NT2/D1 (cell line): Measurements from ENCODE around the gene TACC3.

ENCODE experiments used
- DNase-seq: peaks from one replicate; pipeline ENCODE4 v3.0.0-alpha.2; 2011; ENCODE audit warnings: low read depth, low spot score
- H3K27me3 ChIP-seq: 2 replicates; pipeline ENCODE4 v1.6.0; 2011; ENCODE audit warnings: mild to moderate bottlenecking; ENCODE audit not compliant: insufficient read length, insufficient read depth
- H3K36me3 ChIP-seq: 2 replicates; pipeline ENCODE4 v1.6.1; 2011; ENCODE audit warnings: mild to moderate bottlenecking, low read length, mixed read lengths; ENCODE audit not compliant: insufficient read depth, insufficient read length
- H3K4me1 ChIP-seq: 2 replicates; pipeline ENCODE4 v1.5.1; 2011; ENCODE audit not compliant: insufficient read depth, insufficient read length
- H3K4me3 ChIP-seq: 2 replicates; pipeline ENCODE4 v1.5.1; 2011; ENCODE audit warnings: low read depth; ENCODE audit not compliant: insufficient read length
- H3K9ac ChIP-seq: 2 replicates; pipeline ENCODE4 v1.6.0; 2011; ENCODE audit warnings: low read depth; ENCODE audit not compliant: insufficient read length
- H3K9me3 ChIP-seq: 2 replicates; pipeline ENCODE4 v1.5.1; 2011; ENCODE audit warnings: mild to moderate bottlenecking, low read length; ENCODE audit not compliant: insufficient read depth
- SUZ12 ChIP-seq: IDR thresholded peaks from 2 replicates; pipeline ENCODE4 v1.6.1; 2011; ENCODE audit not compliant: insufficient read length, insufficient read depth; ENCODE audit errors: extremely low read depth
- YY1 ChIP-seq: IDR thresholded peaks from 2 replicates; pipeline ENCODE4 v1.6.1; 2011; ENCODE audit not compliant: insufficient read length, insufficient read depth
- ZNF274 ChIP-seq: IDR thresholded peaks from 2 replicates; pipeline ENCODE4 v1.6.1; 2011; ENCODE audit warnings: mild to moderate bottlenecking, low read depth, low read length

The TACC3 gene

DNA sequence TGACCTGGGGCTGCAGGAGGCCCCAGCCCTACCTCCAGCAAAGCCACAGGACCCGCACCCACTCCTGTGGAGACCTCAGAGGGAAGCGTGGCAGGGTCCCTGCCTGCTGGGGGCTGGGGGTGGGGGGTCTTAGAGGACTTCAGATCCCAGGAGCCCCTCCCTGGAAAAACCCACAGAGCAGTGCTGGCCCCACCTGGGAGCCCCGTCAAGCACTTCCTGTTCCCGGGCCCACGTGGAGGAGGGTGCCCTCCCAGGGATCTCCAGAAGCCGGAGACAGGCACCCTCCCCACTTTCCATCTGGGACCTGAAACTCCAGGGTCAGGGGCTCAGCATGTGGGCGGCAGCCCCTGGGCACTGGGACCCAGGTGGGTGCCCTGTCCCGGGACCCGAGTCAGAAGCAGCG lies 32.0 kb downstream of the TACC3 start:
- DNase-seq, result no peak
- no peak overlapping the region for H3K9ac ChIP-seq
- peaks cover 52% of the 10 kb centered on the region for H3K4me1 ChIP-seq
- H3K4me3 ChIP-seq, result no peak overlapping the region
- H3K27me3 ChIP-seq, result no peaks in the 10 kb centered on the region
- TF ChIP-seq SUZ12 (no peak), ZNF274 (no peak), YY1 (no peak)
- H3K36me3 ChIP-seq, result no peaks in the 10 kb centered on the region
- no peaks in the 10 kb centered on the region for H3K9me3 ChIP-seq

DNA sequence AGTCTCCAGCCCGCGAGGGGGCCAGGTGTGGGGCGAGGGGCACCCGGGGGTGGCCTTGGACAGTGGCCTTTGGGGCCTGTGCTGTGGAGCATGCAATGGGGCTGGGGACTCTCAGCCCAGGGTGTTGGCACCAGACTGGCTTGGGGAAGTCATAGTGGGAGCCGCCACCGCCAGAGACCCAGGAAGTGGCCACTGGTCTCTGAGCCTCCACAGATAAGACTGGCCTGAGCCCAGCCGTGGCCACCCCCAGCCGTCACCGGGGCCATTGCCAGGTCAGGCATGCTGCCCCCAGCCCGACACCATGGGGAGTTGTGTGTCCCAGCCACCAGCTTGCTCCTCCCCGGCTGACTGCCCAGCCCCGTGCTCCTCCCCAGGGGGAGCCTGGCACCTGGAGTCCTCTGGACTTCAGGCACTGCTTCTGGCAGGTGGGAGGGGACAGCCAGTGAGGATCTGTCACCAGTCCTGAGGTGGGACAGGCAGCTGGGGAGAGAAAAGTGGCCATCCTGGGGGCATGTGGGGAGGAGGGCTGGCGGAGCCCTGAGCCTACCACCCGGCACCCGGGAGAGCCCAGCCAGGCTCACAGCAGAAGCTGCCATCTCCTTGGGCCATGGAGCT lies 32.5 kb downstream of the TACC3 start:
- Histone ChIP-seq H3K9ac (no peak overlapping the region), H3K9me3 (no peaks in the 10 kb centered on the region), H3K27me3 (no peaks in the 10 kb centered on the region), H3K4me3 (no peak overlapping the region), H3K4me1 (peaks cover 54% of the 10 kb centered on the region), H3K36me3 (no peaks in the 10 kb centered on the region)
- TF ChIP-seq SUZ12 (no peak), YY1 (no peak), ZNF274 (no peak)
- DNase-seq, result no peak

DNA sequence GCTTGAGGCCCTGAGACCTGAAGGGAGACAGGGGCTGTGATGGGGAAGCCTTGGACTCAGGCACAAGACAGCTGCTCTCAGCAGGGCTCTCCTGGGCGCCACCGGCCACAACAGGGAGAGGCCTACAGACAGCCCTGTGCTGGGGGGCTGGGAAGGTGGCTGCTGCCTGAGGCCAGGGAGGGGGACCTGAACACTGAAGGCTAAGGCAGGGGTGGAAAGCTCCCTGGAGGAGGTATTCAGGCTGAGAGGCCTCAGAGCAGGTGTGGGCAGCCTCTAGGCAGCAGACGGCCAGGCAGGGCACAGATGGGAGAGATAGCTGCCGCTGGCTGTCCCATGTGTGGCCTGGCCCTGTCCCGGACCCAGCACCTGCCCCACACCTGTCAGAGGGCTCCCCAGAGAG lies 33.0 kb downstream of the TACC3 start:
- Histone ChIP-seq H3K4me3 (no peak overlapping the region), H3K27me3 (no peaks in the 10 kb centered on the region), H3K4me1 (peaks cover 55% of the 10 kb centered on the region), H3K9me3 (no peaks in the 10 kb centered on the region), H3K9ac (peak overlapping the region; percentile 61), H3K36me3 (no peaks in the 10 kb centered on the region)
- TF ChIP-seq SUZ12 (no peak), YY1 (no peak), ZNF274 (no peak)
- no peak for DNase-seq

DNA sequence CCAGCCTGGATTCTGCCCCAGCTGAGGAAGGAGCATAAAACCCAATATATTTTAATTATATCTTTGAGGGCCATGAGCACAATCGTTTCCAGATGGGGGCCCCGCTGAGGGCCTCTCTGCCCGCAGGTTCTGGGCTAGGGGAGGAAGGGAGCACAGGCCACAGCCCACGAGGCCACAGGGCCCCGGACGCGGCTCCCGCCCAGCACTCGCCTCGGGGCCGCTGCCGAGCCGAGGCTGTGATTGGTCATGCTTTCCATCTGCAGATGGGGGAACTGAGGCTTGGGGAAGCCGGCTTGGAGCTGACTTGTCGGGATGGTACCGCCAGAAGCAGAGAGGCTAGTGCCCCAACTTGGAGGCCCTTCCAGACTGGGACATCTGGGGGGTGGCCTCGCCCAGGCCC lies 34.0 kb downstream of the TACC3 start:
- no peaks in the 10 kb centered on the region for H3K27me3 ChIP-seq
- no peak overlapping the region for H3K4me3 ChIP-seq
- TF ChIP-seq ZNF274, result no peak
- TF ChIP-seq YY1, result no peak
- no peak for TF ChIP-seq SUZ12
- H3K9ac ChIP-seq, result no peak overlapping the region
- H3K36me3 ChIP-seq, result no peaks in the 10 kb centered on the region
- no peak for DNase-seq
- peaks cover 57% of the 10 kb centered on the region for H3K4me1 ChIP-seq
- no peaks in the 10 kb centered on the region for H3K9me3 ChIP-seq

DNA sequence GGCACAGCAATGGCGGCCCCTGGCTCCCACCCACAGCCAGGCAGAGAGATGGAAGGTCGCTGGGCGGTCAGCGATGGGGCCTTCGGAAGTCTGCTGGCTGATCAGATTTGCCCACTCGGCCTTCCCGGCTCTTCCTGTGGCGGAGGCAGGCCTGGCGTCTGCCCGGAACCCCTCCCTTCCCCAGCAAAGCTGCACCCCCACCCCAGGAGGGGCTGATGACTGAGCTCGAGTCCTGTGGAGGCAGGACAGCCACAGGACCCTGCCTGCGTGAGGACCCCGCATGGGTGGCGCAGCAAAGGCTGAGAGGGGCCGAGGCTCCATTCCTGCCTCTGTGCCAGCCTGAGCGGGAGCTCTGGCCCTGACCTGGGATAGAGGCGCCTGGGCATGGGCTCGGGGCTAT lies 34.8 kb downstream of the TACC3 start:
- DNase-seq, result no peak
- Histone ChIP-seq H3K4me1 (peaks cover 56% of the 10 kb centered on the region), H3K9me3 (no peaks in the 10 kb centered on the region), H3K36me3 (no peaks in the 10 kb centered on the region), H3K4me3 (no peak overlapping the region), H3K9ac (no peak overlapping the region), H3K27me3 (no peaks in the 10 kb centered on the region)
- TF ChIP-seq ZNF274 (no peak), SUZ12 (no peak), YY1 (no peak)

DNA sequence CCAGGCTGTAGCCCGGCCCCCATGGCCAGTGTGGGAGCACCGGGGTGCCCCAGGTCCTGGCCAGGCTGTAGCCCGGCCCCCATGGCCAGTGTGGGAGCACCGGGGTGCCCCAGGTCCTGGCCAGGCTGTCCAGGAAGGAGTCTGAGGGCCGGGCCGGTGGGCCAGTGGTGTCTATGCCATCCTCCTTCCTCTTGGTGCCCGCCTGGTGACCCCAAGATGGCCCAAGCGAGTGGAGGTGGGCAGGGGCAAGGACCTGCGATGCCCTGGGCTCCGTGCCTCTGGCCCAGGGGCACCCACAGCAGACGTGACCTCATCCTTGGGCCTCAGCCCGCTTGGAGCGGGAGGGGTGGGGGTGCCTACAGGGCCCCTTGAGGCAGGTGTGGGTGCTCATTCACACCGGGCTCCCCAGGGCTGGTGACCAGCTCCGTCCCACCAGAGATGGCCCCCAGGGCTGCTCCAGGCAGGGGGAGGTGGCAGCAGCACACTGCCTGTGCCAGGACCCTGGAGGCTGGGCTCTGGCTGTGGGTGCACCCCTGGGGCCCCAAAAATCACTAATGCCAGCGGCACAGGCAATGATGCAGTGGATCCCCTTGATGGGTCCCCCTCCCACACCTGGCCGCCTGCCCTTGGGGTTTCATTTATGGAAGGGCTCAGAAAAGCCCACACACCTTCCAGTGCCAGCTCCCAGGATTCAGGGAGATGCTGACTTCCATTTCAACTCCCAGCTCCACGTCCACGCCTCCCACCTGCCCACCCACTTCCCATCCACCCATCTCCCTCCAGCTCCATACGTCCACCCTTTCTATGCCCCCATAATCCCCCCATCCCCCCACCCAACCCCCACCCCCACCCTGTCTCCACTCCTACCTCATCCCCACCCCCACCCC lies 35.8 kb downstream of the TACC3 start:
- Histone ChIP-seq H3K36me3 (no peaks in the 10 kb centered on the region), H3K4me1 (peaks cover 46% of the 10 kb centered on the region), H3K9ac (peak overlapping the region; percentile 21), H3K9me3 (no peaks in the 10 kb centered on the region), H3K4me3 (no peak overlapping the region), H3K27me3 (peaks cover under 1% of the 10 kb centered on the region)
- DNase-seq, result no peak
- TF ChIP-seq ZNF274 (no peak), SUZ12 (no peak), YY1 (no peak)

DNA sequence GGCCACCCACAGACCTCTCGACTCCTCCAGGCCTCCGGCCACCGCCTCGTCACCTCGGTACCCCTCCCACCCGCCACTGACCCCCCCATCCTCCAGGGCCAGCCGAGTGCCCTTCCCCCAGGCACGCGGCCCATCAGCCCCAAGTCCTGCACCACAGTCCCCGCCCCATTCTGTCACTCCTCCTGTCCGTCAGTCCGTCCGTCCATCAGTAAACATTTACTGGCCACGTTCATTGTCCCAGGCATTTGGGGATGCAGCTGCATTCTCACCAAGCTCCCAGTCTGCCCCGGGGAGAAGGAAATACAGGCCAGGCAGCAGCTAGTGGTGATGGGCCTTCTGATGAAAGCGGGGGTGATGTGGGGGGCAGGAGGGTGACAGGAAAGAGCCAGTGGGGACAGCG lies 36.5 kb downstream of the TACC3 start:
- TF ChIP-seq SUZ12 (no peak), ZNF274 (no peak), YY1 (no peak)
- Histone ChIP-seq H3K9ac (peak overlapping the region; percentile 3), H3K4me1 (peaks cover 47% of the 10 kb centered on the region), H3K36me3 (no peaks in the 10 kb centered on the region), H3K9me3 (no peaks in the 10 kb centered on the region), H3K4me3 (no peak overlapping the region), H3K27me3 (peaks cover 5% of the 10 kb centered on the region)
- DNase-seq, result no peak
